GM13977 (cell line): ENCODE measurements around the gene MBD5.
A peak's percentile ranks its signal among the peaks of the same experiment; 100 is the strongest.

ENCODE experiments used
- DNase-seq: peaks from one replicate; pipeline ENCODE4 v3.0.0; 2012; ENCODE audit warnings: low spot score
- in situ Hi-C: fragments of 300-500 bp; cut with MboI; formaldehyde crosslinking; loops from one replicate; pipeline ENCODE4 v1.12.0; 2022; ENCODE audit warnings: low sequenced_read_pairs, low pct_unique_long_range_greater_than_20kb, mixed read lengths, inconsistent platforms; ENCODE audit not compliant: unreplicated experiment
- TF ChIP-seq, protein P1 (sequence below): IDR thresholded peaks from 2 replicates; pipeline ENCODE4 v1.5.1; 2012; ENCODE audit warnings: mild to moderate bottlenecking, control low read depth; ENCODE audit not compliant: insufficient read depth; ENCODE audit errors: extremely low read depth, missing control alignments

MBD5 gene

GRCh38 chr2:148458171-148458570 is 437.3 kb downstream of the MBD5 start:
- in situ Hi-C loops = no loop called here
- TF ChIP-seq, protein P1, sequence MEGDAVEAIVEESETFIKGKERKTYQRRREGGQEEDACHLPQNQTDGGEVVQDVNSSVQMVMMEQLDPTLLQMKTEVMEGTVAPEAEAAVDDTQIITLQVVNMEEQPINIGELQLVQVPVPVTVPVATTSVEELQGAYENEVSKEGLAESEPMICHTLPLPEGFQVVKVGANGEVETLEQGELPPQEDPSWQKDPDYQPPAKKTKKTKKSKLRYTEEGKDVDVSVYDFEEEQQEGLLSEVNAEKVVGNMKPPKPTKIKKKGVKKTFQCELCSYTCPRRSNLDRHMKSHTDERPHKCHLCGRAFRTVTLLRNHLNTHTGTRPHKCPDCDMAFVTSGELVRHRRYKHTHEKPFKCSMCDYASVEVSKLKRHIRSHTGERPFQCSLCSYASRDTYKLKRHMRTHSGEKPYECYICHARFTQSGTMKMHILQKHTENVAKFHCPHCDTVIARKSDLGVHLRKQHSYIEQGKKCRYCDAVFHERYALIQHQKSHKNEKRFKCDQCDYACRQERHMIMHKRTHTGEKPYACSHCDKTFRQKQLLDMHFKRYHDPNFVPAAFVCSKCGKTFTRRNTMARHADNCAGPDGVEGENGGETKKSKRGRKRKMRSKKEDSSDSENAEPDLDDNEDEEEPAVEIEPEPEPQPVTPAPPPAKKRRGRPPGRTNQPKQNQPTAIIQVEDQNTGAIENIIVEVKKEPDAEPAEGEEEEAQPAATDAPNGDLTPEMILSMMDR = no peak
- DNase-seq = no peak

DNA sequence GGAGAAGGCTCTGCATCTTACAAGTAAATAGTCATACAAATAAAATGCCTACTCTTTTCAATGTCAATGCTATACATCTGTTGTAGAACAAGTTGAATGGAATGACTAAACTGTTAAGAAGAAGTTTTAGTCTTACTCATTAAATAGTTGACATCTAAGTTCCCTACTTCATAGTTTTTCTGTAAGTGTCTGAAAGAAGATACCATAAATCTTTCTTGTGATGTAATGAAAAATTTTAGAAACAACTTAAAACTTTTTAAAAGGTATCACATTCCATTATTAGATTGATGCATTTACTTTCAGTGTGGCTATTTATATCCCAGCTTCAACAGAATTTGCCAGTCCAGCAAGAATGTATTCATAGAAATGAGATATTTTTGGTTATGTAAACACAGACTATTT is 438.5 kb downstream of the MBD5 start:
- in situ Hi-C loops = no loop called here
- TF ChIP-seq, protein P1 = no peak
- DNase-seq = peak; percentile 3

GRCh38 chr2:148461876-148462275 is 441.0 kb downstream of the MBD5 start:
- in situ Hi-C loops = no loop called here
- TF ChIP-seq, protein P1 = no peak
- DNase-seq = no peak

- no peak for DNase-seq
- TF ChIP-seq, protein P1 = no peak
- in situ Hi-C loops = no loop called here
These were observed 454.7 kb downstream of the MBD5 start for GRCh38 chr2:148475626-148476025.

- TF ChIP-seq, protein P1 = no peak
- in situ Hi-C loops = no loop called here
- DNase-seq = no peak
These were observed 458.5 kb downstream of the MBD5 start for GRCh38 chr2:148479398-148479797.

DNA sequence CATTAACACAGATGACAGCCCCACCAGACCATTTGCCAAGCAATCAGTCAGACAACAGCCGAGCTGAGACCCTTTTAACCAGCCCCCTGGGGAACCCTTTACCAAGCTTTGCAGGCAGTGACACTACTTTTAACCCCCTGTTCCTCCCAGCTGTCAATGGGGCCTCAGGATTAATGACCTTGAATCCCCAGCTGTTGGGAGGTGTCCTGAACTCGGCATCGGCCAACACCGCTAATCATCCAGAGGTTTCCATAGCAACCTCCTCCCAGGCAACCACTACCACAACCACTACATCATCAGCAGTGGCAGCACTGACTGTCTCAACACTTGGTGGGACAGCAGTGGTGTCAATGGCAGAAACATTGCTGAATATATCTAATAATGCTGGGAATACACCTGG is 462.8 kb downstream of the MBD5 start:
- TF ChIP-seq, protein P1 = no peak
- no peak for DNase-seq
- in situ Hi-C loops = no loop called here

DNA sequence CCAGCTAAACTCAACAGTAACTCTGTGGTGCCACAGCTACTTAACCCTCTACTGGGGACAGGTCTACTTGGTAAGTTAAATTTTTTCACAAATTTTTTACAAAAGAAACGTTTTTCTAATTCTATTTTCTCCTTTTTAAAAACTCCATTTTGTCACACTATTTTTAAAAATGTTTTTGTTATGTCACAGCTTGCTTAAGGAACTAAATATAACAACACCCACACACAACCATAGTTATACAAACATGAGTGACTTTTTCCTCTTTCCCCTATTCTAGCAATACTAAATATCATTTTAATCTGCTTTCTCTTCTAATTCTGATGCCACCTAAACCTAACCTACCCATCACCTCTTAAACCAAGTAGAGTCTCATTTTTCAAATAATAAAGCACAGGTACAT is 463.2 kb downstream of the MBD5 start:
- TF ChIP-seq, protein P1 = no peak
- DNase-seq = no peak
- in situ Hi-C loops = no loop called here
